Epithelial cell of esophagus (primary cell): Measurements from ENCODE around the gene SLBP.

Experiments used
- DNase-seq: peaks from one replicate; pipeline ENCODE4 v3.0.0; 2010; ENCODE audit warnings: low read depth
- H3K4me3 ChIP-seq: 2 replicates; pipeline ENCODE4 v1.5.1; 2011; ENCODE audit warnings: mild to moderate bottlenecking, low read length, control low read depth
- TF ChIP-seq, protein P1 (sequence below): IDR thresholded peaks from 2 replicates; pipeline ENCODE4 v1.5.1; 2011; ENCODE audit warnings: low read depth, mild to moderate bottlenecking, low read length, control low read depth, inconsistent platforms; ENCODE audit not compliant: insufficient read depth; ENCODE audit errors: missing control alignments

SLBP gene

DNA sequence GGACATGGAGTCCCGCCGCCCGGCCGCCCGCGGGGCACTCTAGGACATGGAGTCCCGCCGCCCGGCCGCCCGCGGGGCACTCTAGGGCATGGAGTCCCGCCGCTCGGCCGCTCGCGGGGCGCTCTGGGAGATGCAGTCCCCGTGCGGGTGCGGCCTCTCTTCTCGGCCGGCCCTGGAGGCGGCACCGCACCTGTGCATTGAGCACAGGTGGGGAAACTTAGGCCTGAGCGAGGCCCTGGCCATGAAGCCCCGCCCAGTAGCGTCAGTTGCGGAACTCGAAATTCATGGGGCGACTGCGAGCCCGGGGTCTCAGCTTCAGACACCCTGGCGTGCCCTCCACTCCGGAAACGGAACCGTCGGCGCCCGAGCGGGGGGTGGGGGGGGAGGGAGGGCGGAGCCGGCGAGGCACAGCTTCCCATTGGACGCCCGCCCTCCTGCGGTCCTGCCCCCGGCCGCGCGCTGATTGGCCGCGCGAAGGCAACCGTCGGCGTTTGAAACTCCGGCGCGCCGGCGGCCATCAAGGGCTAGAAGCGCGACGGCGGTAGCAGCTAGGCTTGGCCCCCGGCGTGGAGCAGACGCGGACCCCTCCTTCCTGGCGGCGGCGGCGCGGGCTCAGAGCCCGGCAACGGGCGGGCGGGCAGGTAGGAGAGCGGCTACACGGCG is 9.0 kb upstream of the SLBP start, which contains the start of the genes TACC3 and TMEM129:
TSS of gene TACC3 (plus strand) at position 519 of the 663 bp plus-strand sequence. CDS start 1,901 bp downstream, outside the sequence.
TSS of gene TMEM129 (minus strand) at position 321 of the 663 bp plus-strand sequence. CDS start 486 bp downstream, outside the sequence.
- TF ChIP-seq, protein P1, sequence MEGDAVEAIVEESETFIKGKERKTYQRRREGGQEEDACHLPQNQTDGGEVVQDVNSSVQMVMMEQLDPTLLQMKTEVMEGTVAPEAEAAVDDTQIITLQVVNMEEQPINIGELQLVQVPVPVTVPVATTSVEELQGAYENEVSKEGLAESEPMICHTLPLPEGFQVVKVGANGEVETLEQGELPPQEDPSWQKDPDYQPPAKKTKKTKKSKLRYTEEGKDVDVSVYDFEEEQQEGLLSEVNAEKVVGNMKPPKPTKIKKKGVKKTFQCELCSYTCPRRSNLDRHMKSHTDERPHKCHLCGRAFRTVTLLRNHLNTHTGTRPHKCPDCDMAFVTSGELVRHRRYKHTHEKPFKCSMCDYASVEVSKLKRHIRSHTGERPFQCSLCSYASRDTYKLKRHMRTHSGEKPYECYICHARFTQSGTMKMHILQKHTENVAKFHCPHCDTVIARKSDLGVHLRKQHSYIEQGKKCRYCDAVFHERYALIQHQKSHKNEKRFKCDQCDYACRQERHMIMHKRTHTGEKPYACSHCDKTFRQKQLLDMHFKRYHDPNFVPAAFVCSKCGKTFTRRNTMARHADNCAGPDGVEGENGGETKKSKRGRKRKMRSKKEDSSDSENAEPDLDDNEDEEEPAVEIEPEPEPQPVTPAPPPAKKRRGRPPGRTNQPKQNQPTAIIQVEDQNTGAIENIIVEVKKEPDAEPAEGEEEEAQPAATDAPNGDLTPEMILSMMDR = no peak
- DNase-seq = peak; percentile 99

DNA sequence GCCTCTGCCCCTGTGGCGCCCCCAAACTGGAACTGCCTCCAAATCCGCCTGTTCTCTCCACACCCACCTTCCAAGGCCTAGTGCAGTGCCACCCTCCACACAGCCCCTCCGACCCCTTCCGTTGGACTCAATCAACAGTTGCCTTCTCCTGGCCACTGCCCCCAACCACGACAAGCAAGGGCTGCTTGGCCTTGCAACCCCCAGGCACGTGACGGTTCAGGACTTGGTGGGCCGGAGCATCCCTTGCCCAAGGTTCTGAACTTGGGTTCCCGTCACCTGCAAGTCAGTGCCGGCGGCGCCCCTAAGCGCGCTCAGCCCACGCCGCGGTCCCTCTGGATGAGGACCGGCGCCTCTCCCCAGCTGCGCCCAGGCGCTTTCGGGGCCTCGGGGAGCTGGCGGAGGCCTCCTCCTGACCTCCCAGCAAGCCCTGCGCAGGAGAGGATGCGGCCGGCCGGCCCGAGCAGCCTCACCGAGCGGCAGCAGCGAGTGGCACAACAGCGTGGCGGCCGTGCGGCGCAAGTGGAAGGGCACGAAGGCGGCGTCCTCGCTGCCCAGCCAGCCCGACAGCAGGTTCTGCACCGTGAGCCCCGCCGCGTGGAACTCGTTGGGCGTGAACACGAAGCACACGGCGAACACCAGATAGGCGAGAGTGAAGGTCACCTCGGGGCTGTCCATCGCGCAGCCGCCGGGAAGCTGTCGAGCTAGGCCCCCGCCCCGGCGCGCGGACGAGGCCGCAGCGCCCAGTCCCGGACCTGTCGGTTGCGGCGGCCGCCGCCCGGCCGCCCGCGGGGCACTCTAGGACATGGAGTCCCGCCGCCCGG is 8.3 kb upstream of the SLBP start:
- peak overlapping the region; percentile 80 for H3K4me3 ChIP-seq
- peak; percentile 30 for DNase-seq
- TF ChIP-seq, protein P1 = no peak

More for the DNA sequence above, 9.0 kb upstream of the SLBP start, which contains the start of the genes TACC3 and TMEM129:
- peak within 1 kb of the TSS; percentile 80 for H3K4me3 ChIP-seq

DNA sequence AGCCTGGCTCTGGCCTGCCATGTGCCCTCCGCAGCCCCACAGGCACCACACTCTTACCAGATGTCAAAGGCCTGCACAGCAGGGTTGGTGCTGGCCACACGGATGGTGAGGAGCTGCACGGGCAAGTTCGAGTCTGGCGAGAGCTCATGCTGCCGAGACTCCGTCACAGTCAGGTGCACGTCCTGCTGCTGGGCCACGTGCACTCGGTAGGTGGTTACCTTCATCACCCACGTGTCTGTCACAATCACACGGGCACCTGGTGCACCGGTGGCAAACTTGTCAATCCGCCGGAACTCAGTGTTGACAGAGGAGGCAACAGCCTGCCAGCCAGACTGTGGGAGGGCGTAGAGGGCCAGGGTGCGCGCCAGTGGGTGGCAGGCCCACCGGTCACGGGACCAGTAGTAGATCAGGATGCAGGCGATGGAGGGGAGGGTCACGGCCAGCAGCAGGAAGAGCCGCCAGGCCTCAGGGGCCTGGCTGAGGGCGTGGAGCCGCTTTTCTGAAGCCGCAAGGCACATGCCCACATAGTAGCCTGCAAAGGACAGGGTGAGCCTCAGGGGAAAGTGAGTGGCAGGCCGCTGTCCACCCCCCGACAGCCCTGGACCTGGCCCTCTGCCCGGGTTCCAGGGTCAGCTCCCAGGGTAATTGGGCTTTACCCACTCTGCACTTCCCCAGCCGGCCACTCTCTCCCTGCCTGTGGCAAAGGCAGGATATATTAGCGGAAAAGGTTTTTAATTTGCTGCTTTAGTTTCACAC is 6.2 kb upstream of the SLBP start:
- DNase-seq = no peak
- TF ChIP-seq, protein P1 = no peak
- no peak overlapping the region for H3K4me3 ChIP-seq

DNA sequence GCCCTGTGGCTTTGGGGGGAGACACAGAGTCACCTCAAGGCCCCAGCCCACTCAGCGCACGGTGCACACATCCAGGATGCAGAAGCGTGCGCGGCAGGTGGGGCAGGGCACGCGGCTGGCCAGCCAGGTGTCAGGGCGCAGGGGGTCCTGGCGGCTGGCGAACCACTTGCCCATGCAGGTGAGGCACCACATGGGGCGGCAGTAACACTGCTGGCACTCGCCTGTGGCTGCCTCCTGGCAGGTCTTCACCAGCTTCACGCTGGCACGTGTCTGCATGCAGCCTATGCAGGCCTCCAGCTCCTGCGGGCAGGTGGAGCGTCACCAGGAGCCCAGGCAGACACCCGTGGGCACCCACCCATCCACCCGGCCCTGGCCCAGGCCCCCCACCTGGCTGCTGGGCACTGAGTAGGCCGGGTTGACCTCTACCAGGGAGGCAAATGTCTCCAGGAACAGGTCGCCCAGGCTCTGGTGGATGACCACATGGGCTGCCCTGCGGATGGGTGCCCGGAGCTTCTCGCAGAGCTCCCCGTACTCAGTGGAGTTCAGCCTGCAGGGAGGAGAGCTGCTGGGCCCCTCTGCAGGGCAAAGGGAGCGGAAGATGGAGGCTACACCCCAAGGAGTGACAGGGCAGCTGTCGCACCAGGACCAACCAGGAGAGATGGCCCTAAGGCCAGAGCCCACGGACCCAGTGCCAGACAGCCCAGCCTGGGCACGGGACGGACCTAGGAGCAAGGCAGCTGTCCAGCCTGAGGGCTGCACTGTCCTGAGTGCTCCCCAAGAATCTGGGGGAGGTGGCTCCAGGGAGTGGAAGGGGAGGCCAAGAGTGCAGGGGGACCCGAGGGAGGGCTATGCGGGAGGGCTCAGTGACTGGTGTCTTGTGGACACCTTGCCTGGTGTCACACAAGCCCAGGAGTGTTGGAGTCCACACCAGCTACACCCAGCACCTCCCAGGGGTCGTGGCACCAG is 5.3 kb upstream of the SLBP start:
- no peak for DNase-seq
- H3K4me3 ChIP-seq = no peak overlapping the region
- TF ChIP-seq, protein P1 = no peak

DNA sequence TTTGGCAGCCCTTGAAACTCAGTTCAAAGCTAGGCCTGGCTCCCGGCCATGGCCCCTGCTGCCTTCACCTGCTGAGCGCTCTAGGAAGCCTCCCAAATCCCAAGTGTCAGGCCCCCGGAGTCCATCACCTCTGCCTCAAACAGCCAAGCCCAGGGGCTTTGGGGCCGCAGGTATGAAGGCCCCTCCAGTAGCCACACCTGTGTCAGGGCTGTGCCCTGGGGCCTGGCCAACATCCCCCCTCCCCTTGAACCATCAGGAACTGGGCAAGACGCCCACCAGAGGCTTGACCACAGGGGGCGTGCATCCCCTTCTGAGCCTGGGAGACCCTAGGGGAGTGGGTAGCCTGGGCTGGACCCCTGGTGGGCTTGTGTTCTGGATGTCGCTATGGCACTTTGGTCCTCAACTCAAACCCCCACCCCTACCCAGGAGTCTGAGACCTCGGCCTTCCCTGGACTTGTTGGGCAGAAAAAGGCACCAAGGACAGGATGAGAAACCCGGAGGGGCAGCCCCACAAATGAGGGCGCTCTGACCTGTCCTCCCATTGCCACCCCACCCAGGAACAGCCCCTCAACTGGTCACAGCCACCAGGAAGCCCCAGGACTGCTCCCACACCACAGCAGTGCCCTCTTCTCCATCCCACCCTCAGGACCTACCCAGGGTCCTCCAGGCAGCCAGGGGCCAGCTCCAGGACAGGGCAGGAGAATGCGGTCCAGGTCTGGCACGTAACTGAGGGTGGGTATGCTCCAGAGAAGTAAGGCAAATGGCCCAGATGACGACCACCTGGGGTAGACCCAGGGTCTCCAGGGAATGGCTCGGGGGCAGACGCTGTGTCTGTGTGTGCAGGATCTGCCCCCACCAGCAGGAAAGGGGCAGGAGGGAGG is 4.2 kb upstream of the SLBP start:
- TF ChIP-seq, protein P1 = no peak
- H3K4me3 ChIP-seq = no peak overlapping the region
- no peak for DNase-seq
